GM18505 (cell line): ENCODE data around the gene OR51I2.

Experiments
- ATAC-seq: cut with Tn5 transposase; IDR thresholded peaks from one replicate; pipeline ENCODE4 v1.9.1; 2021; ENCODE audit not compliant: unreplicated experiment
- POLR2A ChIP-seq: IDR thresholded peaks from 4 replicates; pipeline ENCODE4 v1.6.1; 2011; ENCODE audit warnings: borderline replicate concordance; ENCODE audit not compliant: insufficient read depth, insufficient read length; ENCODE audit errors: extremely low read depth

OR51I2 gene

GRCh38 chr11:5488798-5489399 lies 39.8 kb downstream of the OR51I2 start:
- ATAC-seq = no peak

GRCh38 chr11:5489576-5490357 lies 40.6 kb downstream of the OR51I2 start:
- ATAC-seq = no peak
- no peak for TF ChIP-seq POLR2A

More at GRCh38 chr11:5488798-5489399, 39.8 kb downstream of the OR51I2 start:
- TF ChIP-seq POLR2A = no peak

- ATAC-seq = no peak
- TF ChIP-seq POLR2A = no peak
Measured at GRCh38 chr11:5499671-5500070, 50.5 kb downstream of the OR51I2 start.

GRCh38 chr11:5500393-5500801 lies 51.3 kb downstream of the OR51I2 start:
- ATAC-seq = no peak
- no peak for TF ChIP-seq POLR2A

- no peak for TF ChIP-seq POLR2A
- no peak for ATAC-seq
Measured at GRCh38 chr11:5504403-5504921, 55.3 kb downstream of the OR51I2 start.

GRCh38 chr11:5505363-5506048 lies 56.4 kb downstream of the OR51I2 start:
- TF ChIP-seq POLR2A = no peak
- ATAC-seq = no peak
